Fibroblast of lung (primary cell): ENCODE measurements around the gene BEX2.

Experiments used
- CTCF ChIP-seq, 2 donors: IDR thresholded peaks in 1 of 2; conservative IDR thresholded peaks in 1 of 2; 1 replicate in 1 of 2; 2 replicates in 1 of 2; pipeline ENCODE4 v1.5.1; 2011 to 2012; ENCODE audit warnings: low read length in 2 of 2, control low read depth in 1 of 2, inconsistent platforms in 1 of 2, low read depth in 1 of 2, mild to moderate bottlenecking in 1 of 2
- EZH2 ChIP-seq: IDR thresholded peaks from 2 replicates; pipeline ENCODE4 v1.5.1; 2012; ENCODE audit warnings: low read length, control low read depth, mild to moderate bottlenecking; ENCODE audit errors: missing control alignments

- TF ChIP-seq CTCF (conservative IDR thresholded peaks at IDR 0.05 in 1 of 2, IDR thresholded peaks at IDR 0.05 in 1 of 2; ENCODE audit: low read depth in 1 of 2, low read length in 2 of 2), result no peak
- TF ChIP-seq EZH2, result no peak
Measured at GRCh38 chrX:103293118-103293517, 17.7 kb downstream of the BEX2 start.
